ENCODE data around the gene MPZL3. TPM values are rescaled to one million over a fixed set of nuclear protein-coding genes. Genes with fewer than 3 reads are reported as not detected.
A peak's percentile ranks its signal among the peaks of the same experiment; 100 is the strongest.

Gene MPZL3
- total RNA-seq, 4 donors from 2014 or later, result 17.4 to 44.4 (median 32.4) TPM

- no peak for DNase-seq
- peaks cover 0 to 11% (median 0%) of the 10 kb centered on the region in 4 donors for H3K27me3 ChIP-seq
- no peak overlapping the region for H3K4me3 ChIP-seq
- WGBS, 2 donors, result 20 to 32% methylated on average over 1 of the region's 1 CpG
- TF ChIP-seq POLR2A (IDR thresholded peaks at IDR 0.05), result no peak
- no peak for TF ChIP-seq CTCF (IDR thresholded peaks at IDR 0.05)
- intact Hi-C loops (cut with DNase I), result no loop called here
- peaks cover 0 to 12% (median 7%) of the 10 kb centered on the region in 3 donors for H3K4me1 ChIP-seq
- H3K27ac ChIP-seq, result peak overlapping the region in 1 of 4 donors; percentile 18
- no peaks in the 10 kb centered on the region for H3K36me3 ChIP-seq
- H3K9me3 ChIP-seq, result no peaks in the 10 kb centered on the region
Observed at GRCh38 chr11:118206391-118207031, 45.7 kb downstream of the MPZL3 start.

- Histone ChIP-seq H3K27me3 (peaks cover 0 to 11% (median 0%) of the 10 kb centered on the region in 4 donors), H3K9me3 (no peaks in the 10 kb centered on the region), H3K4me1 (peaks cover 0 to 12% (median 7%) of the 10 kb centered on the region in 3 donors), H3K36me3 (no peaks in the 10 kb centered on the region), H3K27ac (peak overlapping the region in 2 of 4 donors; percentile 18 to 55), H3K4me3 (no peak overlapping the region)
- WGBS, 2 donors, result 87 to 91% methylated on average over 7 to 9 of the region's 9 CpGs
- DNase-seq, result no peak
- intact Hi-C loops (cut with DNase I), result no loop called here
- no peak for TF ChIP-seq CTCF (IDR thresholded peaks at IDR 0.05)
- no peak for TF ChIP-seq POLR2A (IDR thresholded peaks at IDR 0.05)
Observed at GRCh38 chr11:118205606-118206378, 46.4 kb downstream of the MPZL3 start.

- TF ChIP-seq POLR2A (IDR thresholded peaks at IDR 0.05) (no peak), CTCF (IDR thresholded peaks at IDR 0.05) (no peak)
- Histone ChIP-seq H3K27me3 (no peaks in the 10 kb centered on the region), H3K9me3 (no peaks in the 10 kb centered on the region), H3K4me3 (no peak overlapping the region), H3K4me1 (peaks cover 0 to 18% (median 18%) of the 10 kb centered on the region in 3 donors), H3K27ac (peak overlapping the region in 2 of 4 donors; percentile 7 to 22), H3K36me3 (no peaks in the 10 kb centered on the region)
- 74 to 78% methylated on average over 5 to 7 of the region's 7 CpGs for WGBS, 2 donors
- DNase-seq, result no peak
- intact Hi-C loops (cut with DNase I), result loop anchor here (5.0 kb wide), 1 partner anchor 89 kb away; no protein-coding TSS in a partner anchor
Observed at GRCh38 chr11:118202599-118203422, 49.4 kb downstream of the MPZL3 start.

GRCh38 chr11:118201966-118202365 lies 50.2 kb downstream of the MPZL3 start:
- H3K36me3 ChIP-seq, result no peaks in the 10 kb centered on the region
- H3K4me3 ChIP-seq, result no peak overlapping the region
- 86 to 93% methylated on average over 2 of the region's 2 CpGs for WGBS, 2 donors
- H3K27me3 ChIP-seq, result no peaks in the 10 kb centered on the region
- peaks cover 0 to 20% (median 12%) of the 10 kb centered on the region in 3 donors for H3K4me1 ChIP-seq
- peak overlapping the region in 1 of 4 donors; percentile 7 for H3K27ac ChIP-seq
- TF ChIP-seq POLR2A (IDR thresholded peaks at IDR 0.05) (no peak), CTCF (IDR thresholded peaks at IDR 0.05) (no peak)
- intact Hi-C loops (cut with DNase I), result loop anchor here (5.0 kb wide), 1 partner anchor 90 kb away; no protein-coding TSS in a partner anchor
- no peak for DNase-seq
- no peaks in the 10 kb centered on the region for H3K9me3 ChIP-seq

Data from esophagus squamous epithelium (tissue), 5 donors.